ENCODE measurements around the gene KCNMA1.

- TF ChIP-seq POLR2A (IDR thresholded peaks at IDR 0.05; ENCODE audit: extremely low read depth, insufficient read length) (no peak), CTCF (IDR thresholded peaks at IDR 0.05; ENCODE audit: low read depth, low read length) (no peak)
Observed at GRCh38 chr10:77527839-77528238, 109.8 kb downstream of the KCNMA1 start.

Measured in NB4 (cell line).